ENCODE results near the gene NSG1.

The NSG1 gene

GRCh38 chr4:4395849-4396627 lies 9.1 kb downstream of the NSG1 start:
- no peak overlapping the region for H3K4me3 ChIP-seq (ENCODE audit: control insufficient read depth, low read depth, low read length)
- TF ChIP-seq, protein P1, sequence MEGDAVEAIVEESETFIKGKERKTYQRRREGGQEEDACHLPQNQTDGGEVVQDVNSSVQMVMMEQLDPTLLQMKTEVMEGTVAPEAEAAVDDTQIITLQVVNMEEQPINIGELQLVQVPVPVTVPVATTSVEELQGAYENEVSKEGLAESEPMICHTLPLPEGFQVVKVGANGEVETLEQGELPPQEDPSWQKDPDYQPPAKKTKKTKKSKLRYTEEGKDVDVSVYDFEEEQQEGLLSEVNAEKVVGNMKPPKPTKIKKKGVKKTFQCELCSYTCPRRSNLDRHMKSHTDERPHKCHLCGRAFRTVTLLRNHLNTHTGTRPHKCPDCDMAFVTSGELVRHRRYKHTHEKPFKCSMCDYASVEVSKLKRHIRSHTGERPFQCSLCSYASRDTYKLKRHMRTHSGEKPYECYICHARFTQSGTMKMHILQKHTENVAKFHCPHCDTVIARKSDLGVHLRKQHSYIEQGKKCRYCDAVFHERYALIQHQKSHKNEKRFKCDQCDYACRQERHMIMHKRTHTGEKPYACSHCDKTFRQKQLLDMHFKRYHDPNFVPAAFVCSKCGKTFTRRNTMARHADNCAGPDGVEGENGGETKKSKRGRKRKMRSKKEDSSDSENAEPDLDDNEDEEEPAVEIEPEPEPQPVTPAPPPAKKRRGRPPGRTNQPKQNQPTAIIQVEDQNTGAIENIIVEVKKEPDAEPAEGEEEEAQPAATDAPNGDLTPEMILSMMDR (conservative IDR thresholded peaks at IDR 0.05; ENCODE audit: control insufficient read depth, insufficient read depth, low read depth, low read length), result no peak
- DNase-seq (ENCODE audit: low read depth), result peak; percentile 8

GRCh38 chr4:4396628-4397440 lies 9.9 kb downstream of the NSG1 start:
- TF ChIP-seq, protein P1 (conservative IDR thresholded peaks at IDR 0.05; ENCODE audit: control insufficient read depth, insufficient read depth, low read depth, low read length), result no peak
- no peak for DNase-seq (ENCODE audit: low read depth)
- H3K4me3 ChIP-seq (ENCODE audit: control insufficient read depth, low read depth, low read length), result no peak overlapping the region

GRCh38 chr4:4397441-4397819 lies 10.5 kb downstream of the NSG1 start:
- TF ChIP-seq, protein P1 (conservative IDR thresholded peaks at IDR 0.05; ENCODE audit: control insufficient read depth, insufficient read depth, low read depth, low read length), result no peak
- no peak overlapping the region for H3K4me3 ChIP-seq (ENCODE audit: control insufficient read depth, low read depth, low read length)
- no peak for DNase-seq (ENCODE audit: low read depth)

GRCh38 chr4:4398430-4398829 lies 11.5 kb downstream of the NSG1 start:
- DNase-seq (ENCODE audit: low read depth), result no peak
- H3K4me3 ChIP-seq (ENCODE audit: control insufficient read depth, low read depth, low read length), result no peak overlapping the region
- TF ChIP-seq, protein P1 (conservative IDR thresholded peaks at IDR 0.05; ENCODE audit: control insufficient read depth, insufficient read depth, low read depth, low read length), result no peak

GRCh38 chr4:4401036-4401435 lies 14.1 kb downstream of the NSG1 start:
- no peak for DNase-seq (ENCODE audit: low read depth)
- H3K4me3 ChIP-seq (ENCODE audit: control insufficient read depth, low read depth, low read length), result no peak overlapping the region
- TF ChIP-seq, protein P1 (conservative IDR thresholded peaks at IDR 0.05; ENCODE audit: control insufficient read depth, insufficient read depth, low read depth, low read length), result no peak

GRCh38 chr4:4402966-4403365 lies 16.1 kb downstream of the NSG1 start:
- no peak overlapping the region for H3K4me3 ChIP-seq (ENCODE audit: control insufficient read depth, low read depth, low read length)
- TF ChIP-seq, protein P1 (conservative IDR thresholded peaks at IDR 0.05; ENCODE audit: control insufficient read depth, insufficient read depth, low read depth, low read length), result no peak
- DNase-seq (ENCODE audit: low read depth), result peak; percentile 42
